ENCODE results near the gene SDK2.

SDK2 gene

GRCh38 chr17:73536700-73537605, 107.3 kb downstream of the SDK2 start:
- no peak for DNase-seq (ENCODE audit: extremely low read depth, low read depth)
- no peak for TF ChIP-seq CTCF (IDR thresholded peaks at IDR 0.05; ENCODE audit: low read depth, low read length)

- DNase-seq (ENCODE audit: extremely low read depth, low read depth), result no peak
- TF ChIP-seq CTCF (IDR thresholded peaks at IDR 0.05; ENCODE audit: low read depth, low read length), result no peak
Observed at GRCh38 chr17:73535746-73536145, 108.5 kb downstream of the SDK2 start.

GRCh38 chr17:73534209-73534909, 109.9 kb downstream of the SDK2 start:
- DNase-seq (ENCODE audit: extremely low read depth, low read depth), result no peak
- TF ChIP-seq CTCF (IDR thresholded peaks at IDR 0.05; ENCODE audit: low read depth, low read length), result no peak

- TF ChIP-seq CTCF (IDR thresholded peaks at IDR 0.05; ENCODE audit: low read depth, low read length), result no peak
- DNase-seq (ENCODE audit: extremely low read depth, low read depth), result no peak
Observed at GRCh38 chr17:73533781-73534180, 110.5 kb downstream of the SDK2 start.

- no peak for TF ChIP-seq CTCF (IDR thresholded peaks at IDR 0.05; ENCODE audit: low read depth, low read length)
- DNase-seq (ENCODE audit: extremely low read depth, low read depth), result no peak
Observed at GRCh38 chr17:73533127-73533526, 111.1 kb downstream of the SDK2 start.

- no peak for DNase-seq (ENCODE audit: extremely low read depth, low read depth)
- TF ChIP-seq CTCF (IDR thresholded peaks at IDR 0.05; ENCODE audit: low read depth, low read length), result no peak
Observed at GRCh38 chr17:73532421-73532901, 111.8 kb downstream of the SDK2 start.

- DNase-seq (ENCODE audit: extremely low read depth, low read depth), result no peak
- no peak for TF ChIP-seq CTCF (IDR thresholded peaks at IDR 0.05; ENCODE audit: low read depth, low read length)
Observed at GRCh38 chr17:73531158-73531557, 113.1 kb downstream of the SDK2 start.
